ENCODE measurements around the gene MYH9.
"Not testable (repeated sequence)": the region's sequence is repeated elsewhere in the genome, so short reads cannot be mapped to it uniquely, and the experiment has no call there.

MYH9 gene

GRCh38 chr22:36419177-36419911 lies 31.6 kb upstream of the MYH9 start:
- no peak for DNase-seq (ENCODE audit: low spot score)
- TF ChIP-seq CTCF (IDR thresholded peaks at IDR 0.05; ENCODE audit: extremely low read depth, missing control alignments) = no peak

DNA sequence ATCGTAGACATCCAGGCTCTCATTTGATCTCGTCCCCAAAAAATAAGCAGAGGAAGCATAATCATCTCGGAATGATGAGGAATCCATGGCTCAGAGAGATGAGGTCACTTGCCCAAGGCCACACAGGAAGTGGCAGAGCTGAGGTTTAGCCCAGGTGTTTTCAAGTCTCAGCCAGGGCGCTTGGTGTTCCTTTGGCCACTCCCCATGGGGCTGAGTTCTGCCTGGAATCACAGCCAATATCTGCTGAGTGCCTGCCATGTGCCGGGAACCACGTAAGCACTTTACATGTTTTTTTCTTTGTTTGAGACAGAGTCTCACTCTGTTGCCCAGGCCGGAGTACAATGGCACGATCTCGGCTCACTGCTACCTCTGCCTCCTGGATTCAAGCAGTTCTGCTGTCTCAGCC lies 29.5 kb upstream of the MYH9 start:
- no peak for DNase-seq (ENCODE audit: low spot score)
- no peak for TF ChIP-seq CTCF (IDR thresholded peaks at IDR 0.05; ENCODE audit: extremely low read depth, missing control alignments)

DNA sequence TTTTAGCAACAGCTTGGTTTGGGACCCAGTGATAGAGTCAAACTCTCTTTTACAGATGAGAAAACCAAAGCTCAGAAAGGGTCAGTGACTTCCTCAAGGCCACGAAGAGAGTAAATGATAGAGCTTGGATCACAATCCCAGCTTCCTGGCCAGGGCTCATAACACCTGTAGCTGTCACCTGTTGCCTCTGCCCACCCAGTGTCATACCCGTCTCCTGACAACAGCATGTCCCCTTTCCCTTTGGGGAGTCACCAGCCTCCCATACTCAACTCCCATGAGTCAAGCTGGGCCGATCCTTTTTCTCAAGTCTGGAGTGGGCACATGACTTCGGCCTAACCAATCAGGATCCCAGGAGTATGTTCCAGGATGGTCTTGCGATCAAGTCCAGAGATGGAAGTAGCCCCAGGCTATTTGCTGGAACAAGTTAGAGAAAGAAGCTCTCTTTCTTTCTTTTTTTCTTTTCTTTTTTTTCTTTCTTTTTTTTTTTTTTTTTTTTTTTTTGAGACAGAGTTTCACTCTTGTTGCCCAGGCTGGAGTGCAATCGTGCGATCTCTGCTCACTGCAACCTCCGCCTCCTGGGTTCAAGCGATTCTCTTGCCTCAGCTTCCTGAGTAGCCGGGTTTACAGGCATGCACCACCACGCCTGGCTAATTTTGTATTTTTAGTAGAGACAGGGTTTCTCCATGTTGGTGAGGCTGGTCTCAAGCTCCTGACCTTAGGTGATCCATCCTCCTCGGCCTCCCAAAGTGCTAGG lies 27.8 kb upstream of the MYH9 start:
- no peak for TF ChIP-seq CTCF (IDR thresholded peaks at IDR 0.05; ENCODE audit: extremely low read depth, missing control alignments)
- no peak for DNase-seq (ENCODE audit: low spot score)

DNA sequence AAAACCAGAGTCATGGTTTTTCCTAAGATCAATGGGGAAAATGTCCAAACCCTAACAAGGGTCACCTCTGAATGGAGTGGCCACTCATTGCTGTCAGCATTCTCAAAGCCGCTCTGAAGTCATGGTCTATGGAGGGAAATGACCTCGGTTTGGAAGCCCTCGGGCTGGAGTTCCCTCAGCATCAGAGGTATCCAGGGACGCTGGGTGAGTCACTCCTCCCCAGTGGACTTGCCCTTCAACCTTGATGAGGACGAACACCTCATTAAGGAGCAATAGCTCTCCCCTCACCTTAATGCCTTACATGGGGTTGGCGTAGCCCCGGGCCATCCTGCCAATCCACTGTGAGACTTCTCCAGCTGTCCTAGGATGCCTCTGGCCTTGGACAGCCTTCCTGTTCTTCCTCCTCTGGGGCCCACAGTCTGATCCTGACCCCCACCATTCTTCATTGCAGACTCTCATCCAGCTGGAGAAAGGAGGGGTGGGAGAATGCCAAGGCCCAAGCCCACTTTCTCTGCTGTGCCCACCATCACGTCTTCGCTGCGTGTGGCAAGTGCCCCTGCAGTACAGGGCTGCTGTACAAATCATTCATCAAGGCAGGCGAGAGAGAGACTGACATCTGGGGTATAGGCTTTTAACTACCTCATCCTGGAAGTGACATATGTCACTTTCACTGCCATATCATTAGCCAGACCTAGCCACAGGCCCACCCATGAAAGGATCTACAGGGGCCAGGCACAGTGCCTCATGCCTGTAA lies 25.4 kb upstream of the MYH9 start:
- no peak for DNase-seq (ENCODE audit: low spot score)

GRCh38 chr22:36411589-36412258 lies 24.0 kb upstream of the MYH9 start:
- no peak for TF ChIP-seq CTCF (IDR thresholded peaks at IDR 0.05; ENCODE audit: extremely low read depth, missing control alignments)
- DNase-seq (ENCODE audit: low spot score) = no peak

More for the DNA sequence above, 25.4 kb upstream of the MYH9 start:
- TF ChIP-seq CTCF (IDR thresholded peaks at IDR 0.05; ENCODE audit: extremely low read depth, missing control alignments) = no peak

- DNase-seq (ENCODE audit: low spot score) = peak; percentile 74
- no peak for TF ChIP-seq CTCF (IDR thresholded peaks at IDR 0.05; ENCODE audit: extremely low read depth, missing control alignments)
These were observed 22.4 kb upstream of the MYH9 start for GRCh38 chr22:36409911-36410756.

GRCh38 chr22:36409554-36409910 lies 21.8 kb upstream of the MYH9 start:
- DNase-seq (ENCODE audit: low spot score) = not testable (repeated sequence)

All from GM20000 (cell line).